ENCODE results near the gene SLC35D2.
"Not testable (repeated sequence)": the region's sequence is repeated elsewhere in the genome, so short reads cannot be mapped to it uniquely, and the experiment has no call there.

The SLC35D2 gene

GRCh38 chr9:96306958-96307357 lies 76.6 kb downstream of the SLC35D2 start:
- ATAC-seq = not testable (repeated sequence)

GRCh38 chr9:96305171-96305570 lies 78.3 kb downstream of the SLC35D2 start:
- ATAC-seq = no peak

- ATAC-seq = no peak
These were observed 79.3 kb downstream of the SLC35D2 start for GRCh38 chr9:96304230-96304629.

GRCh38 chr9:96302021-96302420 lies 81.5 kb downstream of the SLC35D2 start, which contains the start of gene HSD17B3:
Gene HSD17B3, minus strand, starts transcription at chr9:96302176. Its CDS starts 72 bp downstream, at chr9:96302104.
- ATAC-seq = no peak

- ATAC-seq = no peak
These were observed 83.7 kb downstream of the SLC35D2 start for GRCh38 chr9:96299823-96300222.

GRCh38 chr9:96294159-96294545 lies 89.4 kb downstream of the SLC35D2 start:
- no peak for ATAC-seq

- ATAC-seq = no peak
These were observed 89.9 kb downstream of the SLC35D2 start for GRCh38 chr9:96293498-96294158.

GRCh38 chr9:96289392-96289791 lies 94.1 kb downstream of the SLC35D2 start:
- ATAC-seq = no peak

- no peak for ATAC-seq
These were observed 101.9 kb downstream of the SLC35D2 start for GRCh38 chr9:96281641-96282040.

GRCh38 chr9:96279932-96280331 lies 103.6 kb downstream of the SLC35D2 start:
- ATAC-seq = no peak

GRCh38 chr9:96274939-96275338 lies 108.6 kb downstream of the SLC35D2 start:
- ATAC-seq = no peak

All from activated CD4-positive, CD25-positive, alpha-beta regulatory T cell treated with anti-CD3 and anti-CD28 coated beads, Interleukin-2, amount 50 U/mL, for 24 hours (primary cell).